MM.1S (cell line): ENCODE measurements around the gene LPCAT3.

Experiments used
- DNase-seq: peaks from one replicate; pipeline ENCODE4 v3.0.0-alpha.2; 2015
- H2AFZ ChIP-seq: fragments of 300-600 bp; sonication (generic); 2 replicates; pipeline ENCODE4 v1.6.0; 2016; ENCODE audit warnings: antibody characterized with exemption, low read length
- H3F3A ChIP-seq: fragments of 300-600 bp; sonication (generic); 2 replicates; pipeline ENCODE4 v1.6.1; 2016; ENCODE audit warnings: mild to moderate bottlenecking, antibody characterized with exemption, low read length, moderate library complexity, mixed read lengths; ENCODE audit not compliant: insufficient read depth
- H3K27ac ChIP-seq: fragments of 300-600 bp; sonication (generic); 2 replicates; pipeline ENCODE4 v1.5.1; 2016; ENCODE audit warnings: mild to moderate bottlenecking, low read length
- H3K27me3 ChIP-seq: fragments of 300-600 bp; sonication (generic); replicated peaks from 2 replicates; pipeline ENCODE4 v1.6.0; 2016; ENCODE audit warnings: low read length; ENCODE audit not compliant: insufficient read depth
- H3K36me3 ChIP-seq: fragments of 300-600 bp; sonication (generic); replicated peaks from 2 replicates; pipeline ENCODE4 v1.6.1; 2016; ENCODE audit warnings: mild to moderate bottlenecking, low read length, mixed read lengths; ENCODE audit not compliant: insufficient read depth
- H3K4me1 ChIP-seq: fragments of 300-600 bp; sonication (generic); 2 replicates; pipeline ENCODE4 v1.6.1; 2016; ENCODE audit warnings: low read length, mixed read lengths
- H3K4me2 ChIP-seq: fragments of 300-600 bp; sonication (generic); 2 replicates; pipeline ENCODE4 v1.6.0; 2016; ENCODE audit warnings: low read depth, low read length
- H3K4me3 ChIP-seq: fragments of 300-600 bp; sonication (generic); 2 replicates; pipeline ENCODE4 v1.5.1; 2016; ENCODE audit warnings: low read length, mixed read lengths
- H3K79me2 ChIP-seq: fragments of 300-600 bp; sonication (generic); 2 replicates; pipeline ENCODE4 v1.6.1; 2016; ENCODE audit warnings: mixed run types, low read length, mixed read lengths
- H3K9ac ChIP-seq: fragments of 300-600 bp; sonication (generic); 2 replicates; pipeline ENCODE4 v1.6.1; 2016; ENCODE audit warnings: low read length, mixed read lengths
- H3K9me2 ChIP-seq: fragments of 300-600 bp; sonication (generic); replicated peaks from 2 replicates; pipeline ENCODE4 v1.6.1; 2016; ENCODE audit warnings: mild to moderate bottlenecking, low read length, mixed read lengths; ENCODE audit not compliant: insufficient read depth
- H3K9me3 ChIP-seq: fragments of 300-600 bp; sonication (generic); replicated peaks from 2 replicates; pipeline ENCODE4 v1.6.1; 2016; ENCODE audit warnings: mild to moderate bottlenecking, low read length, mixed read lengths; ENCODE audit not compliant: insufficient read depth
- H4K20me1 ChIP-seq: fragments of 300-600 bp; sonication (generic); 2 replicates; pipeline ENCODE4 v1.6.1; 2016; ENCODE audit warnings: mild to moderate bottlenecking, low read length, moderate library complexity, mixed read lengths; ENCODE audit not compliant: insufficient read depth
- CTCF ChIP-seq: fragments of 300-600 bp; sonication (generic); IDR thresholded peaks from 2 replicates; pipeline ENCODE4 v1.5.1; 2016; ENCODE audit warnings: antibody characterized with exemption, low read length, mixed read lengths
- EZH2 ChIP-seq: fragments of 300-600 bp; sonication (generic); optimal IDR thresholded peaks from 2 replicates; pipeline ENCODE3; 2017; ENCODE audit warnings: low read depth, mild to moderate bottlenecking, antibody characterized with exemption, low read length, mixed read lengths
- EZH2phosphoT487 ChIP-seq: fragments of 300-600 bp; sonication (generic); IDR thresholded peaks from 2 replicates; pipeline ENCODE4 v1.6.1; 2018; ENCODE audit warnings: antibody characterized with exemption, low read length

Gene LPCAT3

GRCh38 chr12:6974180-6974579 lies 44.1 kb downstream of the LPCAT3 start:
- H3K9me2 ChIP-seq, result no peaks in the 10 kb centered on the region
- H3K4me1 ChIP-seq, result peaks cover 51% of the 10 kb centered on the region
- no peaks in the 10 kb centered on the region for H4K20me1 ChIP-seq
- DNase-seq, result no peak
- no peak for TF ChIP-seq EZH2
- no peak for TF ChIP-seq EZH2phosphoT487
- no peak for TF ChIP-seq CTCF
- no peak overlapping the region for H2AFZ ChIP-seq
- peak overlapping the region; percentile 18; the same call in 1 of the 2 replicates for H3K4me2 ChIP-seq
- H3K9me3 ChIP-seq, result no peaks in the 10 kb centered on the region
- H3K4me3 ChIP-seq, result no peak overlapping the region
- H3K79me2 ChIP-seq, result peaks cover 68% of the 10 kb centered on the region
- no peak overlapping the region for H3K9ac ChIP-seq
- no peaks in the 10 kb centered on the region for H3K27me3 ChIP-seq
- peaks cover 36% of the 10 kb centered on the region for H3F3A ChIP-seq
- H3K27ac ChIP-seq, result peak overlapping the region; percentile 83; the same call in 1 of the 2 replicates
- H3K36me3 ChIP-seq, result 0 out of 2 replicates have a peak, but pooled peaks cover 7% of the 10 kb centered on the region

GRCh38 chr12:6970096-6970527 lies 48.2 kb downstream of the LPCAT3 start:
- H3K27me3 ChIP-seq, result no peaks in the 10 kb centered on the region
- peaks cover 79% of the 10 kb centered on the region for H3K79me2 ChIP-seq
- no peaks in the 10 kb centered on the region for H4K20me1 ChIP-seq
- DNase-seq, result no peak
- no peaks in the 10 kb centered on the region for H3K9me2 ChIP-seq
- H3K9me3 ChIP-seq, result no peaks in the 10 kb centered on the region
- peaks cover 22% of the 10 kb centered on the region for H3K36me3 ChIP-seq
- H3K4me2 ChIP-seq, result peak overlapping the region; percentile 98
- H3K9ac ChIP-seq, result peak overlapping the region; percentile 94
- H3K27ac ChIP-seq, result peak overlapping the region; percentile 83
- H3F3A ChIP-seq, result peaks cover 58% of the 10 kb centered on the region
- H3K4me3 ChIP-seq, result peak overlapping the region; percentile 99
- TF ChIP-seq EZH2phosphoT487 (no peak), EZH2 (no peak), CTCF (no peak)
- H3K4me1 ChIP-seq, result peaks cover 46% of the 10 kb centered on the region
- H2AFZ ChIP-seq, result peak overlapping the region; percentile 14; the same call in 1 of the 2 replicates

GRCh38 chr12:6968426-6968825 lies 49.9 kb downstream of the LPCAT3 start:
- no peak overlapping the region for H3K4me3 ChIP-seq
- H3K9ac ChIP-seq, result peak overlapping the region; percentile 94; the same call in 1 of the 2 replicates
- no peaks in the 10 kb centered on the region for H3K9me3 ChIP-seq
- peaks cover 69% of the 10 kb centered on the region for H3K79me2 ChIP-seq
- no peak for DNase-seq
- no peak overlapping the region for H2AFZ ChIP-seq
- H3K36me3 ChIP-seq, result peaks cover 18% of the 10 kb centered on the region
- no peaks in the 10 kb centered on the region for H3K27me3 ChIP-seq
- H3K4me2 ChIP-seq, result peak overlapping the region; percentile 98; the same call in 1 of the 2 replicates
- TF ChIP-seq EZH2phosphoT487 (no peak), CTCF (no peak), EZH2 (no peak)
- no peaks in the 10 kb centered on the region for H4K20me1 ChIP-seq
- no peaks in the 10 kb centered on the region for H3K9me2 ChIP-seq
- peaks cover 42% of the 10 kb centered on the region for H3K4me1 ChIP-seq
- H3K27ac ChIP-seq, result no peak overlapping the region
- H3F3A ChIP-seq, result peaks cover 57% of the 10 kb centered on the region
